NT2/D1 (cell line): Measurements from ENCODE around the gene PDGFC.

Source experiments
- DNase-seq: peaks from one replicate; pipeline ENCODE4 v3.0.0-alpha.2; 2011; ENCODE audit warnings: low read depth, low spot score
- H3K27me3 ChIP-seq: 2 replicates; pipeline ENCODE4 v1.6.0; 2011; ENCODE audit warnings: mild to moderate bottlenecking; ENCODE audit not compliant: insufficient read length, insufficient read depth
- H3K36me3 ChIP-seq: 2 replicates; pipeline ENCODE4 v1.6.1; 2011; ENCODE audit warnings: mild to moderate bottlenecking, low read length, mixed read lengths; ENCODE audit not compliant: insufficient read depth, insufficient read length
- H3K4me1 ChIP-seq: 2 replicates; pipeline ENCODE4 v1.5.1; 2011; ENCODE audit not compliant: insufficient read depth, insufficient read length
- H3K4me3 ChIP-seq: 2 replicates; pipeline ENCODE4 v1.5.1; 2011; ENCODE audit warnings: low read depth; ENCODE audit not compliant: insufficient read length
- H3K9ac ChIP-seq: 2 replicates; pipeline ENCODE4 v1.6.0; 2011; ENCODE audit warnings: low read depth; ENCODE audit not compliant: insufficient read length
- H3K9me3 ChIP-seq: 2 replicates; pipeline ENCODE4 v1.5.1; 2011; ENCODE audit warnings: mild to moderate bottlenecking, low read length; ENCODE audit not compliant: insufficient read depth
- SUZ12 ChIP-seq: IDR thresholded peaks from 2 replicates; pipeline ENCODE4 v1.6.1; 2011; ENCODE audit not compliant: insufficient read length, insufficient read depth; ENCODE audit errors: extremely low read depth
- YY1 ChIP-seq: IDR thresholded peaks from 2 replicates; pipeline ENCODE4 v1.6.1; 2011; ENCODE audit not compliant: insufficient read length, insufficient read depth
- ZNF274 ChIP-seq: IDR thresholded peaks from 2 replicates; pipeline ENCODE4 v1.6.1; 2011; ENCODE audit warnings: mild to moderate bottlenecking, low read depth, low read length

Gene PDGFC

GRCh38 chr4:156923525-156923924 lies 48.1 kb downstream of the PDGFC start:
- TF ChIP-seq SUZ12 (no peak), YY1 (no peak), ZNF274 (no peak)
- H3K4me1 ChIP-seq, result no peaks in the 10 kb centered on the region
- H3K36me3 ChIP-seq, result no peaks in the 10 kb centered on the region
- peaks cover 13% of the 10 kb centered on the region; the same call in 1 of the 2 replicates for H3K9me3 ChIP-seq
- no peaks in the 10 kb centered on the region for H3K27me3 ChIP-seq
- no peak overlapping the region for H3K9ac ChIP-seq
- no peak overlapping the region for H3K4me3 ChIP-seq
- DNase-seq, result no peak

- Histone ChIP-seq H3K4me3 (no peak overlapping the region), H3K4me1 (no peaks in the 10 kb centered on the region), H3K9ac (no peak overlapping the region), H3K36me3 (no peaks in the 10 kb centered on the region), H3K9me3 (no peaks in the 10 kb centered on the region), H3K27me3 (no peaks in the 10 kb centered on the region)
- DNase-seq, result no peak
- TF ChIP-seq YY1 (no peak), ZNF274 (no peak), SUZ12 (no peak)
Measured at GRCh38 chr4:156915221-156915620, 56.4 kb downstream of the PDGFC start.

DNA sequence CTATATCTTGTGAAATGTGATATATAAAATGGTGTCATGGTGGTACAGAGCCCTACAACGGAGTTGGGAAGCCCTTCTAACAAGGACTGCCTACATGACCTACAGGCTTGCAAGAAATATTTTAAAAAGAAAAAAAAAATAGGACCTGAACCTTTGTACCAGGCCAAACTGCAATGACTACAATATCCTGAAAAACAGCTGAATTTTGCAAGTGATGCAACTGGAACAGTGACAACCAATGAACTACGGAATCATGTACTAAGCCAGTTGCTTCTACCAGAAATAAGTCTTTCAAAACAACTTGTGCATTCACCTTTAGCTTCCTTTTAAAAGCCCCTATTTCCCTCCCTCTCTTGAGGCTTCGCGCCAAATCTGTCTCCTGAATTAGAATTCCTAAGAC lies 58.4 kb downstream of the PDGFC start:
- H3K4me3 ChIP-seq, result no peak overlapping the region
- H3K4me1 ChIP-seq, result no peaks in the 10 kb centered on the region
- H3K9me3 ChIP-seq, result no peaks in the 10 kb centered on the region
- no peak for DNase-seq
- H3K27me3 ChIP-seq, result no peaks in the 10 kb centered on the region
- no peak for TF ChIP-seq YY1
- no peak for TF ChIP-seq SUZ12
- no peak for TF ChIP-seq ZNF274
- no peak overlapping the region for H3K9ac ChIP-seq
- no peaks in the 10 kb centered on the region for H3K36me3 ChIP-seq

- DNase-seq, result no peak
- H3K4me1 ChIP-seq, result no peaks in the 10 kb centered on the region
- H3K9ac ChIP-seq, result no peak overlapping the region
- H3K36me3 ChIP-seq, result no peaks in the 10 kb centered on the region
- TF ChIP-seq ZNF274 (no peak), YY1 (no peak), SUZ12 (no peak)
- H3K4me3 ChIP-seq, result no peak overlapping the region
- no peaks in the 10 kb centered on the region for H3K27me3 ChIP-seq
- no peaks in the 10 kb centered on the region for H3K9me3 ChIP-seq
Measured at GRCh38 chr4:156909010-156909409, 62.6 kb downstream of the PDGFC start.

- Histone ChIP-seq H3K4me1 (no peaks in the 10 kb centered on the region), H3K9ac (no peak overlapping the region), H3K4me3 (no peak overlapping the region), H3K27me3 (no peaks in the 10 kb centered on the region), H3K36me3 (no peaks in the 10 kb centered on the region), H3K9me3 (no peaks in the 10 kb centered on the region)
- no peak for DNase-seq
- TF ChIP-seq YY1 (no peak), SUZ12 (no peak), ZNF274 (no peak)
Measured at GRCh38 chr4:156906325-156906724, 65.3 kb downstream of the PDGFC start.

GRCh38 chr4:156901871-156902270 lies 69.7 kb downstream of the PDGFC start:
- TF ChIP-seq SUZ12 (no peak), YY1 (no peak), ZNF274 (no peak)
- H3K9ac ChIP-seq, result no peak overlapping the region
- H3K27me3 ChIP-seq, result no peaks in the 10 kb centered on the region
- no peak for DNase-seq
- H3K36me3 ChIP-seq, result no peaks in the 10 kb centered on the region
- H3K9me3 ChIP-seq, result no peaks in the 10 kb centered on the region
- no peaks in the 10 kb centered on the region for H3K4me1 ChIP-seq
- no peak overlapping the region for H3K4me3 ChIP-seq

- TF ChIP-seq SUZ12, result no peak
- no peak for TF ChIP-seq YY1
- TF ChIP-seq ZNF274, result no peak
- H3K4me3 ChIP-seq, result no peak overlapping the region
- H3K9ac ChIP-seq, result no peak overlapping the region
- H3K36me3 ChIP-seq, result no peaks in the 10 kb centered on the region
- H3K9me3 ChIP-seq, result no peaks in the 10 kb centered on the region
- no peak for DNase-seq
- no peaks in the 10 kb centered on the region for H3K27me3 ChIP-seq
- H3K4me1 ChIP-seq, result no peaks in the 10 kb centered on the region
Measured at GRCh38 chr4:156898373-156899117, 73.1 kb downstream of the PDGFC start.
